Fibroblast of pulmonary artery (primary cell): ENCODE measurements around the gene DEGS2.

ENCODE experiments used
- DNase-seq: peaks from one replicate; pipeline ENCODE4 v3.0.0-alpha.2; 2010; ENCODE audit warnings: low read depth
- H3K4me3 ChIP-seq: replicated peaks from 2 replicates; pipeline ENCODE4 v1.5.1; 2011; ENCODE audit warnings: low read depth, mild to moderate bottlenecking, control low read depth, low read length, moderate library complexity
- CTCF ChIP-seq: IDR thresholded peaks from 2 replicates; pipeline ENCODE4 v1.5.1; 2011; ENCODE audit warnings: mild to moderate bottlenecking, control low read depth, low read length, inconsistent platforms; ENCODE audit errors: missing control alignments

DEGS2 gene

GRCh38 chr14:100142073-100143040 lies 17.1 kb downstream of the DEGS2 start:
- DNase-seq, result peak; percentile 49
- no peak for TF ChIP-seq CTCF
- H3K4me3 ChIP-seq, result no peak overlapping the region

GRCh38 chr14:100141098-100141497 lies 18.3 kb downstream of the DEGS2 start:
- no peak for DNase-seq
- TF ChIP-seq CTCF, result no peak
- H3K4me3 ChIP-seq, result no peak overlapping the region

- DNase-seq, result peak; percentile 20
- no peak for TF ChIP-seq CTCF
- H3K4me3 ChIP-seq, result no peak overlapping the region
Measured at GRCh38 chr14:100140452-100141078, 18.9 kb downstream of the DEGS2 start.

- H3K4me3 ChIP-seq, result no peak overlapping the region
Measured at GRCh38 chr14:100138955-100139354, 20.5 kb downstream of the DEGS2 start.

GRCh38 chr14:100138082-100138787 lies 21.2 kb downstream of the DEGS2 start:
- H3K4me3 ChIP-seq, result no peak overlapping the region
- no peak for DNase-seq
- TF ChIP-seq CTCF, result no peak

More at GRCh38 chr14:100138955-100139354, 20.5 kb downstream of the DEGS2 start:
- no peak for TF ChIP-seq CTCF
- DNase-seq, result no peak

- no peak for TF ChIP-seq CTCF
- DNase-seq, result no peak
Measured at GRCh38 chr14:100137173-100137572, 22.3 kb downstream of the DEGS2 start.

More at GRCh38 chr14:100137173-100137572, 22.3 kb downstream of the DEGS2 start:
- no peak overlapping the region for H3K4me3 ChIP-seq
